SIG-M5 (cell line): Measurements from ENCODE around the gene TUBB3.

Source experiments
- DNase-seq: peaks from one replicate; lab custom pipeline; 2025; lab: John Stamatoyannopoulos, UW

Gene TUBB3

DNA sequence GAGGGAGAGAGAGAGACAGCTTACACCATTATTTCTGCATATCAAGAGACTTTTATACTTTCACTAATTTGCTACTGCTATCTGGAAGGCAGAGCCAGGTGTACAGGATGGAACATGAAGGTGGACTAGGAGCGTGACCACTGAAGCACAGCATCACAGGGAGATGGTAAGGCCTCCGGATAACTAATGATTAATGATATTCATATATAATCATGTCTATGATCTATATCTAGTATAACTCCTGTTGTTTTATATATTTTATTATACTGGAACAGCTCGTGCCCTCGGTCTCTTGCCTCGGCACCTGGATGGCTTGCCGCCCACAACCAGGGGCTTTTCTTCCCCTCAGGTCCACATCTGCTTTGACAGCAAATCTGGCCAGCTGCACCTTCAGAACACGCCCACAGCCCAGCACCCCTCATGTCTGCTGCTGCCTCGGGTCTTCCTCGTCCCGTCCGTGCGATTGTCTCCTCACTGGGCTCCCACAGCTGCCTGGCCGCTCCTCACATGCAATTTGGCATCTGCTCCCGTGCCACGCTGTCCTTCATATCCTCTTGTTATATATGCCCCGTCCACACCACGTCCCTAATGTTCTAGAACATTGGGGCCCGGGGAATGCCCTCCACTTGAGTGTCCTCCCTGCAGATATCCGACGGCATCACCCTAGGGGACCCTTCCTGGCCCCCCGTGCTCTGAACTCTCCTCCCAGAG, 15.2 kb downstream of the TUBB3 start:
- DNase-seq, result no peak

DNA sequence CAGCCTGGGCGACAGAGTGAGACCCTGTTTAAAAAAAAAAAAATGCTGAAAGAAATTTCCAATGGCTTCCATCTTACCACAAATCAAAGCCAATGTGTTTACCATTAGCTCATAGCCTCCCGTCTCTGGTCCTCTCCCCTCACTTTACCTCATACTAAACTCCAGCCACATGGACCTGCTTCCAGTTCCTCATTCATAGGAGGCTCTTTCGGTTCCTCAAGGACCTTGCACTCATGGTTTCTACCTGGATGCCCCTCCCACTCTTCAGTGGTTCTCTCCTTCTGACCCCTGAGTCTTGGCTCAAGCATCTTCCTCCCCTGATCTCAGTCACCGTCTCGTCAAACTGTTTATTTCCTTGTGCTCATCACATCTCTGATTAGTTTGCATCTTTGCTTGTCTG, 21.6 kb downstream of the TUBB3 start:
- DNase-seq, result no peak

DNA sequence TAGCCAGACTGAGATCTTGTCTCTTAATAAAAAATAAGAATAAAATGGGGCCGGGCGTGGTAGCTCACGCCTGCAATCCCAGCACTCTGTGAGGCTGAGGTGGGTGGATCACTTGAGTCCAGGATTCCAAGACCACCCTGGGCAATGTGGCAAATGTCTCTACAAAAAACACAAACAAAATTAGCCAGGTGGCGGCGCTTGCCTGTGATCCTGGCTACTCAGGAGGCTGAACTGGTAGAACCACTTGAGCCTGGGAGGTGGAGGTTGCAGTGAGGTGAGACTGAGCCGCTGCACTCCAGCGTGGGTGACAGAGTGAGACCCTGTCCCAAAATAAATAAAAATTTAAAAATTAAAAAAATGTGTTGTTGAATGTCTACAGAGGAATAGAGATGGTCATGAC, 22.5 kb downstream of the TUBB3 start:
- no peak for DNase-seq

DNA sequence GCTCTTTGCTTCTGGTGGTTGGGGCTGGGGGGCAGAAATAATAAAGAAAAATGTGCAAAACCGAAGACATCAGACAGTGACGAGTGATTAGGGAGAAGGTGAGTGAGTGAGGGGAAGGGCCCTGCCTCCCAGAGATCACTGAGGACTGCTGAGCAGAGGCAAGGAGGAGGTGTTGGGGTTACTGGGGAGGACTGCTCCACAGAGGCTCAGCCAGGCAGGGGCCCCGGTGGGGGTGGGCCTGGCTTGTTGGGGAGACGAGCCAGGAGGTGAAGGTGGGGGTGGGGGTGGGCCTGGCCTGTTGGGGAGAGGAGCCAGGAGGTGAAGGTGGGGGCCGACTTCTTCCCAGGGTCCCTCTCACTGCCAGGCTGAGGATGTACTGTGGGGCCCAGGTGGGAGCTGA, 23.4 kb downstream of the TUBB3 start:
- no peak for DNase-seq

DNA sequence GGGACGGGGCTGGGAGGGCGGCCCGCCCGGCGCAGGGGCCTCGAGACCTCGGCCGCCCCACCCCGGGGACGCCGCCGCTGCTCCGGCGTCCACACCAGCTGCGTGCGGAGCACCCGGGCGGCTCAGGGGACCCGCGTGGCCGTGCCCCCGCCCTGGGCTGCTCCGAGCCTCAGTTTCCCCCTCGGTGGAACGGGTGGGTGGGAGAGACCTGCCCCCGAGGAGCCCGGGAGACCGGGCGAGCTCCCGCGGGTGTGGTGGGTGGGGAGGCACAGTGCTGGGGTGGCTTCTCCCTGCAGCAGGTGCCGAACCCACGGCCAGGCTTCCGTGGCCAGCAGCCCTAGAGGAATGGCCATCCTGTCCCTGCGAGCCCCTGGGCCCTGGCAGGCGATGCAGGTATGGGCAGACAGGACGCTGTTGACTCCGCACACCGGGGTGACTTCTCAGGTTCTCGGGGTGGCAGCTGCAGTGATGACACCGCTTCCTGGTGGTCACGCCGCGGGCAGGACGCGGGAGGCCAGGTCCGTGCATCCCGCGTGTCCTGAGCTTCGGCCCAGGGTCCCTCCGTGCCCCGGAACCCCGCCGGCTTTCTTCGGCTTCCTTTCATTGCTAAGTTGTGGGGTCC, 26.1 kb downstream of the TUBB3 start:
- no peak for DNase-seq

DNA sequence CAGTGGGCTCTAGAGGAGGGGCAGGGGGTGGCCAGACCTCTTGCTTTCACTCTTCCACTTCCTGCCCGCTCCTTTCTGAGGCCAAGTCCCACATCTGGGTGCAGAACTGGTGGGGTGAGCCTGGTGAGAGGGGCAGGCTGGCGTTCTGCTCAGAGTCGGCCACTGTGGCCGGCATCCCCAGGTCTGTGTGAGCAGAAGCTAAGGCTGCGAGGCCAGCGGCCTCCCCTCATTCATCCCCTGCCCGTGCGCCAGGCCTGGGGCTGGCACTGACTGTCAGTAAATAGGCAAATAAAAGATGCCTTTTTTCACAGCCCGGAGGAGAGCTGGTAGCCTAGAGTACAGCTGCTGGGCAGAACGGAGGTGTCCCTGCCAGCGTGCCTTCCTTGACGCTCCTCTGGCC, 26.6 kb downstream of the TUBB3 start:
- DNase-seq, result no peak

DNA sequence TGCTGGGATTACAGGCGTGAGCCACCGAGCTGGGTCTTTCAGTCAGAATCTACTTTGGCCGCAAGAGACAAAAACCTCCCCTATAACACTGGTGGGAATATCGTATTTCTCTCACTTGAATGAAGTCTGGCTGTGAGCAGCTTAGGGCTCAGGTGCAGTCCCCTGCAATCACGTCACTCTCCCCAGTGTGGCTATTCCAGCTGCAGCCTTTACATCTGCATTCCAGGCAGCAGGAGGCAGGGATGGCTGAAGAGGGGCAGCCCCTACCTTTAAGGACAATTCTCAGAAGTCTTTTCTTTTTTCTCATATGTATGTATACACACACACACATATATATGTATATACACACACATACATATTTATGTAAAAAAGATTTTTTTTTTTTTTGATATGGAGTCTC, 28.4 kb downstream of the TUBB3 start:
- DNase-seq, result no peak

DNA sequence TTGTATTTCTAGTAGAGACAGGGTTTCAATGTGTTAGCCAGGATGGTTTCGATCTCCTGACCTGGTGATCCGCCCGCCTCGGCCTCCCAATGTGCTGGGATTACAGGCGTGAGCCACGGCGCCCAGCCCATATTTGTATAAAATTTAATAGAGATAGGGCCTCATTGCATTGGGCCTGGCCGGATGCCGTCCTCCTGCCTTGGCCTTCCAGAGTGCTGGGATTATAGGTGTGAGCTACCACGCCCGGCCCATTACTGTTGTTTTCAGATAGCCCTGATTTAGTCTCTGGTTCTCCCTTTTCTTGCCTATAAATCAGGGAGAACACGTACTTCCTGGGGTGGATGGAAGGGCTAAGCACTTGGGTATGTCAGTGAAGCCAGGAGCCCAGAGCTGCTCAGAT, 28.9 kb downstream of the TUBB3 start:
- no peak for DNase-seq

DNA sequence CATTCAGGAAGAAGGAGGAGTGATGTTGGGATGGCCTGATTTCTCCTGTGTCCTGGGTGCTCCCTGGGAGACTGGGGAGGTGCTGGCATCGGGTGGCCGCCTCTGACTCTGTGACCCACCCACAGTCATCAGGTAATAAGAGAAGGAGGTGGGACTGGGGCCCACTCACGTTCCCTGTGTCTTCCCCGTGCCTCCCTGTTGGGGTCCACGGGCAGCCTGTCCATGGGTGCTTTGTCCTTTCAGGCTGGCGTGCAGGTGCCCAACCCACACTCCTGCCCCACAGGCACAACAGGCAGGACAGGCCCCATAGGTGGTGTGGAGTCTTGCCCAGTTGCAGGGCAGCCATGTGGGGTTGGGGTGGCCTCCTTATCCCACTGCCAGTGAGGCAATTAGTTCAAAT, 29.4 kb downstream of the TUBB3 start:
- no peak for DNase-seq

DNA sequence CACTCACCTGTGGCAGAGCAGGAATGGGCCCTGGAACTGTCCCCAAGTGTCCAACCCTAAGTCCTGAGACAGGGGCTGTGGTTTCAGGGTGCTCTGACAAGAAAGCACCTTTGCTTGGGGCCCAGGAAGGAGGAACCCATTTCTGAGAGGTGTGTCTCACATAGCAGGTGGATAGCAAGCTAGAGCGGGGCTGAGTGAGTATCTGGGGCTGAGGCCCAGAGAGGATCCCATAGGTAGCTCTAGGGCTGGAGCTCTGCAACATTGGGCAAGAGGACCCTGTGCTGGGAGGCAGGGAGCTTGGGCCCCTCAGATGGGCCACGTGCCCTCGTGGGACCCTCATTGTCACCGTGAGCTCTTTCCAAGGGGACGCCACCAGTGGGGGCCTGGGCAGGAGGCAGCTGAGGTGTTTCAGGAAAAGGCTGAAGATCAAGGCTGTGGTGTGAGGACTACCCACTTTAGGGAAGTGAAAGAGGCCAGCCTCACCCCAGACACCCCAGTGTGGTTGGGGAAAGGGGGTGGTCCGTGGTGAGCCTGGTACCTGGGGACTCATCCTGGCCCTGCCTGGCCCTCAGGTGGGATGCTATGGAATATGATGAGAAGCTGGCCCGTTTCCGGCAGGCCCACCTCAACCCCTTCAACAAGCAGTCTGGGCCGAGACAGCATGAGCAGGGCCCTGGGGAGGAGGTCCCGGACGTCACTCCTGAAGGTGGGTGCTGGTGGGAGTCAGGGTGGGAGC, 30.7 kb downstream of the TUBB3 start:
- DNase-seq, result no peak

DNA sequence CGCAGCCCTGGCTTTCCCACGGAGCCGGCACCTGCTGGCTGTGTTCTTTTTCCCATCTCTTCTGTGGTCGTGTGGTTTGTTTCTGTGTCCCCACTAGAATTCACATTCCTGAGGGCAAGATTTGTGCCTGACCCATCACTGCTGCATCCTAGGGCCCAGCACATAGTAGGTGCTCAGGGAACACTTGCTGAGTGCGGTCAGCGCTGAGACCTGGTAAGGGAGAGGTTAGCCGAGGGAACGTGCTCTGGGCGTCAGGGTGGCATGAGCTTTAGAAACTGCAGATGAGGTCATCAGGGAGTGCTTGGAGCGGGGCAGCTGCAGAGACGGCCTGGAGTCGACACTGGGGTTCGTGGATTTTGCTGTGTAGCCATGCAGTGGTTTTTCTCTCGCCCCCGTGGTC, 31.3 kb downstream of the TUBB3 start:
- no peak for DNase-seq

DNA sequence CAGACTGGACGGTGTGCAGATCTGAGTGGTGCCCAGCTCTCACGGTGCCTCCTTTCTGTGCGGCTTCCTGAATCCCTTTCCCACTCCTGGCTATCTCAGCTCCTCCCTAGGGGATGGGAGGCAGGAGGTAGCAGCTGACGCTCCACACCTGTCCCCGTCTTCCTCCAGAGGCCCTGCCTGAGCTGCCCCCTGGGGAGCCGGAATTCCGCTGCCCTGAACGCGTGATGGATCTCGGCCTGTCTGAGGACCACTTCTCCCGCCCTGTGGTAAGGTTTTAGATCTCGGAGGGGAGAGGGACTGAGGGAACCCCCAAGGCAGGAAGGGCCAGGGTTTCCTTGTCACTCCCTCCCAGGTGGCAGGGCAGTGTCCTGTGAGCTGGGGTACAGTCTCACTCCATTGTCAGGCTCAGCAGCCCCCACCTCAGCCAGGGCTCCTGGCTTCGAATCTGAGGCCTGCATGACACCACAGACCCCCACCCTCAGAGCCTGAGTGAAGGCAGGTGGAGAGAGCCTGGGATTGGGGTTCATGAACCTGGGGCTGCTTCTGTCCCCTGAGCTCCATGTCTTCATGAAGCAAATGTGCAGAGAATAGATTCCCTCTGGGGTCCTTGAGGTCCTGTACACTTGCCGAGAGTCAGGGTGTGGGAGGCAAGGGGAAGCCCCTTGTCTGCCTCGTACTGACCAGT, 32.0 kb downstream of the TUBB3 start:
- DNase-seq, result no peak

DNA sequence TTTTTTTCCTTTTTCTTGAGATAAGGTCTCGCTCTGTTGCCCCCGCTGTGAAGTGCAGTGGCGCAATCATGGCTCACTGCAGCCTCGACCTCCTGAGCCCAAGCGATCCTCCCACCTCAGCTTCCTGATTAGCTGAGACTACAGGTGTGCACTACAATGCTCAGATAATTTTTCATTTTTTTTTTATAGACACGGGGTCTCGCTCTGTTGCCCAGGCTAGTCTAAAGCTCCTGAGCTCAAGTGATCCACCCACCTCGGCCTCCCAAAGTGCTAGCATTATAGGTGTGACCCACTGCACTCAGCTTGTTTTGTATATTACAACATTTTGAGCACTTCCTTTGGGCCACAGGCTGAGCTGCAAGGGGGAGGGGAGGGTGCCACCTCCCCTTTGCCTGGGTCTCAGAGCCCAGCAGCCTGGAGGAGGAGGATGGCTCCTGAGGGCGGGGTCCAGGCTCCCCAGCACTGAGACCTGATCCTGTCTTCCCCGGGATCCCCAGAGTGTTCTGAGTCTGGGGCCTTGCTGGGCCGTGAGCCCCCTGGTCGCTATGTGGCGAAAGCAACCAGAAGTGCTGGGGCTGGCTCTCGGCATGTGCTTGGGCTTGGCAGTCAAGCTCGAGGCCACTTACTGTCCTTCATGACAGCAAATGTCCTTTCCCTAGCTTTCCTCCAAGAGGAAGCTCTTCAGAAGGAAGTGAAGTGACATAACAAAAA, 33.5 kb downstream of the TUBB3 start:
- no peak for DNase-seq

DNA sequence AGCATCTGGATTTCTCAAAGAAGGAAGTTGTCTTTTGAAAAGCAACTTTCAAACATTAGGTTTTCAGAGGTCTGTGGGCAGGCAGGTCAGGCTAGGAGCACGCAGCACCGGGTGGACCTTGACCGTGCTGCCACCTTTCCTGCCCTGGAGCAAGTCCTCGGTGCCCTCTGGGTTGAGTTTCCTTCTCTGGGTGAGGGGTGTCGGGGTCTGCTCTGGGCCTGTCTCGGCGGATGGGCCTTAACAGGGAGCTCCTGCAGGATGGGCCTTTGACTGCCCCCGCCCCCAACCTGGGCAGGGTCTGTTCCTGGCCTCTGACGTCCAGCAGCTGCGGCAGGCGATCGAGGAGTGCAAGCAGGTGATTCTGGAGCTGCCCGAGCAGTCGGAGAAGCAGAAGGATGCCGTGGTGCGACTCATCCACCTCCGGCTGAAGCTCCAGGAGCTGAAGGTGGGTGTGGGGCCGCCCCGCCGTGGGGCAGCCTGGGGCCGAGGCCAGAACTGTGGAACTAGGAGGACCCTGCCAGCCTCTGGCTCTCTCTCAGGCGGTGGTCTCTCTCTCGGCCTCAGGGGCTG, 34.2 kb downstream of the TUBB3 start:
- DNase-seq, result no peak

DNA sequence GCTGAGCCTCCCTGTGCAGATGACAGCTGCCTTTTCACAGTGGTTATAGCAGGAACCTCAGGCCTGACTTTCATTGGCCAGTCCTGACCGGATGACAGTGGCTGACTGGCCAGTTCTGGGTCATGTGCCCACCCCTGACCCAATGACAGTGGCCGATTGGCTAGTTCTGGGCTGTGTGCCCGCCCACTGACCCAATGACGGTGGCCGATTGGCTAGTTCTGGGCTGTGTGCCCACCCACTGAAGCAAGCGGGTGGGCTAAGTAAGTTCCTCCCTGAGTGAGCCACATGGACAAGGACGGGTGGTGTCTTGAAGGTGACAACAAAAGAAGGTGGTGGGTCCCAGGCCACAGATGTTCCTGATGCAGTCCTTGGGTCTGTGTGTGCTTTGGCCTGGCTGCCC, 34.9 kb downstream of the TUBB3 start:
- DNase-seq, result no peak

DNA sequence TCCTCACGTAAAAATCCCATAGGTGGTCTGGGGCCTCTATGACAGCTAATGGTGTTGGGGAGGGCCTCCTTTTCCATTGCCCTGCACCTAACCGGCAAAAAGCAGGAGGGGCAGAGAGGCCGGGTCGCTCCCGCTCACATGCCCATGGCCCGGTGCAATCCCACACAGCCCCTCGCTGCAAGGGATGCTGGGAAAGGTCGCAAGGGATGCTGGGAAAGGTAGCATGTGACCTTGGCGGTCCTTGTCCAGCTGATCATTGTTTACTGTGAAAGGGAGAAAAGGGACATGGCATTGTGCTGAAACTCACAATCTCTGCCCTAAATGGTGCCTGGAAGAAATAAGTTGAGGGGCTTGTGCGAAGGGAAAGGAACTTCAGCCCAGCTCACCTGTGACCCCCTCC, 35.5 kb downstream of the TUBB3 start:
- DNase-seq, result no peak

DNA sequence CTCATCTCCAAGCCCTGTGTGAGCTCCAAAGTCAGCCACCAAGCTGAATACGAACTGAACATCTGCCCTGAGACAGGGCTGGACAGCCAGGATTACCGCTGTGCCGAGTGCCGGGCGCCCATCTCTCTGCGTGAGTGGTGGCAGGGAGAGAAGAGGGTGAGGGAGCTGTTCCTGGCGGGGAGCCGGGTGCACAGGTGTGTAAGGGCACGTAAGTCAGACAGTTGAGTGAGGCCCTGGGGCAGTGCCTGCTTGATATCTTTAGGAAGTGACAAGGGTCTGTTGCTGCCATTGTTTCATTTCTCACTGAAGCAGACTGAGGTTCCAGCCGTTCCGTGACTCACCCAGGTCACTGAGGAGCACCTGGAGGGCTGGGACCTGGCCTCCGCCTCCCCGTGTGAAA, 37.8 kb downstream of the TUBB3 start:
- no peak for DNase-seq

DNA sequence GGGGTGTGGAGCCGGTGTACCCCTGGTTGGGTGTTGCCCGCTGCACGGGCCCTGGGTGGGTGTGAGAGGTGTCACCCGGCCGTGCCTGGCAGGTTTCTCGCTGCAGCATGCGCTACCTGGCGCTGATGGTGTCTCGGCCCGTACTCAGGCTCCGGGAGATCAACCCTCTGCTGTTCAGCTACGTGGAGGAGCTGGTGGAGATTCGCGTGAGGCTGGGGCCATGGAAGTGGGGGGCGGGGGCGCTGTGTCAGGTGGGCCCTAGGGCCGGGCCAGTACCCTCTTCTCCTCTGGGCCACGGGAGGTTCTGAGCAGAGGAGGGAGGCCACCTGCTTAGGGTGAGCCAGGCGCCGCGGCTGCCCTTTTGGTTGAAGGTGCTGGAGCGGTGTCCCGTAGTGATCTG, 38.8 kb downstream of the TUBB3 start:
- no peak for DNase-seq

DNA sequence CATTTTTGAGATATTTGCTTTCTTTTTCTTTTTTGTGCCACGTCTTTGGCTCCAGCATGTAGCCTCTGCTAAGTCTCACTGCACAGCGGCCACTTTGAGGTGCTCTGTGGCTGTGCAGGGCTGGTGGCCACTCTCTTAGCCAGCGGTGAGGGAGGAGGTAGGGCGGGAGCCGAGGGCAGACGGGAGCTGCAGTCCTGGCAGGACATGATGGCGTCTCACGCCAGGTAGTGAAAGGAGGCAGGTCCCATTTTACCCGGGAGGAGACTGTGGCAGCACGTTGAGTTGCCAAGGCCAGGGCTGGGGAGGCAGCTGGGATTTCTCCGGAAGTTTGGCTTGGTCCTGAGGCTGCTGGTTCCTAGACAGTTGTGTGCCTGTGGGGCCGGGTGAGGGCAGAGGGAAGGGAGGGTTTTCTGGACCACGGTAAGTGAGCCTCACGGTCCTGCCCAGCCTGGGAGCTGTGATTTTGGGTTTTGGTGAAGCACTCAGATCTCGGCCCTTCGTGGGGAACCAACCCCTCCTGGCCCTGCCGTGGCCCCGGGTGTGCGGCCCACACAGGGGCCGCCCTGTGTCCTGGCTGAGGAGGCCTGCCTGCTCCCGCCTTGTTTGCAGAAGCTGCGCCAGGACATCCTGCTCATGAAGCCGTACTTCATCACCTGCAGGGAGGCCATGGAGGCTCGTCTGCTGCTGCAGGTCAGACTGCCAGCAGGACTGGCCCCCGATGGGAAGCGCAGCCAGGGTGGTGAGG, 39.8 kb downstream of the TUBB3 start:
- DNase-seq, result no peak

DNA sequence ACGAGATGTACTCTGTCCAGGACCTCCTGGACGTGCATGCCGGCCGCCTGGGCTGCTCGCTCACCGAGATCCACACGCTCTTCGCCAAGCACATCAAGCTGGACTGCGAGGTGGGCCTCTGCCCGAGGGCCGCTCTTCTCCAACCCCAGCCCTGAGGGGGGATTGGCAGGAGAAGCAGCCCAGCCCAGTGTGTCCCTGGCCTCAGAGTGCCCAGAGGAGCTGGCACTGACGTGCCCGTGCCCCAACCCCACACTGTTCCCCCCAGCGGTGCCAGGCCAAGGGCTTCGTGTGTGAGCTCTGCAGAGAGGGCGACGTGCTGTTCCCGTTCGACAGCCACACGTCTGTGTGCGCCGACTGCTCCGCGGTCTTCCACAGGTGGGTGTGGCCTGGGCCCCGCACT, 41.1 kb downstream of the TUBB3 start:
- no peak for DNase-seq
